ENCODE results near the gene SS18L1.

SS18L1 gene

DNA sequence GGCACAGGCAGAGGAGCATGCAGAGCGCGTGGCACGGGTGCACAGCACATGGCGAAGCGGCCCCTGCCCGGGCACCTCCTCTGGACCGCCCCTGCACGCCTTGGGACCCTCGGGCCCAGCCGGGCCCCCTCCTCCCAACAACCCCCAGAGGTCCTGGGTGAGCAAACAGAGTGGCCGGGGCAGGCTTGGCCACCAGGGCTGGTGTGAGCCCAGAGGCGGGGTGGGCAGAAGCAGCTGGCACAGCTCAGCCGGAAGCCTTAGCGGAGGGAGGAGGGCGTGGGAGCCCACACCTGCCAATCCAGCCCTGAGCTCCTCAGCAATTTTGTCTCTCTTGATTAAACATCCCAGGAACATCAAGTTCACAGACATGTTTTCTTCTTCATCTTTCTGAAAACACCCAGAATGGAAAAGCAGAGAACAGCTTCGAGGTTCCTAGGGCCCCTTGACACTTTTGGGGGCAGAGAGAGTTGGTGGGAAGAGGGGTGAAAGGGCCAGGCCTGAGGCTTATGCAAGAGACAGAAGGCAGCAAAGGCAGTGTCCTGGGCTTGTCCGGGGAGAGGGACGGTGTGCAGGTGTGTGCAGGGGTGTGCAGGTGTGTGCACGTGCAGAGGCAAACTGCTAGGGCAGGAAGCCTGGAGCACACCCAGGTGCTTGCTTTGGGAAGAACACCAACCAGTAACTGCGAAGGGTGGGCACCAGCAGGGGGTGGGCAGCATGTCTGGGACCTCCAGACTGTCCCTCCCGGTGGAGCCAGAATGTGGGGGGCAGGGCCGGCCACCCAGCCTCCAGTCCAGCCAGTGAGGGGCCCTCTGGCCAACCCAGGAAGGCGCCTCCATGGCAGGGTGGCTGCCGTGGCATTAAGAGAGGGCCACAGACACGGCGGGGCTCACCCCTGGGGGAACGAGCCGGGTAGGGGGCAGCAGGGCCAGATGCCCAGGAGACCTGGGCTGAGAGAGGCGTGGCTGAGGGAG, 71.7 kb downstream of the SS18L1 start:
- no peak for DNase-seq

- DNase-seq = no peak
Observed at GRCh38 chr20:62215991-62216635, 72.5 kb downstream of the SS18L1 start.

DNA sequence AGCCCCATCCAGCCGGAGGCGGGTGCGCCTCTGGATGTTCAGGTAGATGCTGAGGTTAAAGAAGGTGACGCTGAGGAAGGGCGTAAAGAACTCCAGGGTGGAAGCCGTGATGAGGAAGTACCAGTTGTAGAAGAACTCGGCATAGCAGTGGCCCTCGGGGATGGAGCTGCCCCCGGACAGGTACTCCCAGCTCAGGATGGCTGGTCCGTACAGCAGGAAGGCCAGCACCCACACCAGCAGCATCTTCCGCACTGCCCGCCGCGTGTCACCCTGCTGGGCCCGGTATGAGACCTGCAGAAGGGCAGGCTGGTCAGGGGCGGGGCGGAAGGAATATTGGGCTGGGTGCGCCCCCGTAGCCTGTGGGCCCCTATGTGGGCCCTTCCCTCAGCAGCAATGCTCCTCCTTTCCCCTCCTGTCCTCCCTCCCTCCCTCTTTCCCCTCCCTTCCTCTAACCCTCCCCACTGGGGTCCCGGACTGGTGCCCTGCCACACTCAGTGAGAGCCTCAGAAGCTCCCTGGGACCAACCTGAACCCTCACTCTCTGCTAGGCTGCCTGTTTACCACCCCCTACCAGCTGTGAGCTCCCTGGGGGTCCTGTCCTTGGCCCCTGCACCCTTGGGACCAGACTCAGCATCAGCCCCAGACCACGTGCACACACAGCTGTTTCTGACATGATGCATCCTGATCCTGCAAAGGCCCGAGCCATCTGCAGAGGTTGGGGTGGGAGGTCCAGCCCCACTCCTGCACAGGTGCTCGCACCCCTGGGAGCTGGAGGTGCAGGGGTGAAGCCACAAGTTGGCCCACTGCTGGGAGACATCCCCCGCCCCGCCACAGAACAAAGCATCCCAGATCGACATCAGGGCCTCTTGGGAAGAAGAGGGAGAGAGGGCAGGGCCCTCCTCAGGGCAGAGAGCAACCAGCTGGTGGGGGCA, 73.3 kb downstream of the SS18L1 start:
- DNase-seq = no peak

DNA sequence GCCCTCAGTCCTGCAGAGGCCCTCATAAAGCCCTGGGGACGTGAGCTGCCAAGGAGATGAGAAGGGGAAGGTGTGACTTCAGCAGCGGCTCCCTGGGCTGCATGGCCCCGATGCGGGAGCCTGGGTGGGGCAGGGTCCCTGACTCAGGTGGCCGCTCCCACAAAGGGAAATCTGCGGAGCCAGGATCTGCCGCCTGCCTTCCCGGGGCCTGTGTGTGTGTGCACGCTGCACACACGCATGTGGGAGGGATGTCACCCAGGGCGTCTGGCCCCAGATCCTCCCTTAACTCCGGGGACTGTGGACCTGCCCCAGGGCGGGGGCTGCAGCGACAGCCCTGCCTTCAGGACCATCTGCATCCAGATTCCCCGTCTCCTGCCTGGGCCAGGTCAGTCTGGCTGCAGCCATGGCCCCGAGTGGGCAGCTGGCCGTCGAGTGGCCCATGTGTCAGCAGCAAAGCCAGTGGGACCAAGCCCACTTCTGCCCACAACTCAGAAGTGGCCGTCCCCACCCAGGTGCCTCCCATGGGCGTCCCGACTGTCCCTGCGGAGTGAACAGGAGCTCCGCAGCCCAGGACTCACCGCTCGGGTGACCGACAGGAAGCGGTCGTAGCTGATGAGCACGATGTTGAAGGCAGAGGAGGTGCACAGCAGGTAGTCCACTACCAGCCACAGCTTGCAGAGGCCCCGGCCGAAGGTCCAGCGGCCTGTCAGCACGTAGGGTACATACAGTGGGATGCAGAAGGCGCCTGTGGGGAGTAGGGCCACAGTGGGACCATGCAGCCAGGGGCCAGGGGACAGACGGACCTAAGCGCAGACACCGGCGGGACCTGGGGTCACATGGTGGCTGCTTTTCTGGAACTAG, 74.6 kb downstream of the SS18L1 start:
- no peak for DNase-seq

DNA sequence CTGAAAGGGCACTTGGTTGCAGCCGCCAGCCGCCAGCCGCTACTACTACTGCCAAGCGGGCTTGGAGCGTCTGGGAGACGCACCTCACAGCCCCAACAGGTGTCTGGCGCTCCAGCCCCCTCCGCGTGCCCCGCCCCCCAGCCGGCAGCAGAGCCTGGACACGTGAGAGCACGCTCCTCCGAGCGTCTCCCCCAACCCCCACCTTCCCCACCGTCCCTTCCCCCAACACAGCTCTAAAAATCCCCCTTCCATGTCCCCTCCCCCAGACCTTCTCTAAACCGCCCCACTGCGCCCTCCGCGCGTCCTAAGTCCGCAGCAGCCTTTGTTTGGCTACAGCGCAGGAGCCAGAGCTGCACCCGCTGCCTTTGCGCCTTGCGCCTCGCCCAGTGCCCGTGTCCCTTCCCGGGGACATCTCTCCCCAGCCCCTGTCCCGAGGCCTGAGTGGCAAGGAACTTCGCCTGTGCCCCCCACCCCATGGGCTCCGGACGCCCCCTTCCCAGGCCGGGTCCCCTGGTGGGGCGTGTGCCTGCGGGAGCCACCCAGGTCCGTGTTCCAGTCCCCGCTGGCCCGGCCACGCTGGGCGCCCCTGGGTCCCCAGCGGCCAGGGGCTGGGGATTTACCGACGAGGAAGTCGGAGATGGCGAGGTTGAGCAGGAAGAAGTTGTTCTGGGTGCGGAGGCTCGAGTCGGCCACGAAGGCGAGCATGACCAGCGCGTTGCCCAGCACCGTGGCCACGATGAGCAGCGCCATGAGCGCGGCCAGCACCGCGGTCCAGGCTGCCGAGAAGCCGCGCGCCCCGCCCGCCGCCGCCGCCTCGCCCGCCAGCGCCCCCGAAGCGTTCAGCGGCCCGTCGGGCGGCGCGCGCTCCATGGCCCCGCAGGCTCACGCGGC, 75.8 kb downstream of the SS18L1 start:
- no peak for DNase-seq

DNA sequence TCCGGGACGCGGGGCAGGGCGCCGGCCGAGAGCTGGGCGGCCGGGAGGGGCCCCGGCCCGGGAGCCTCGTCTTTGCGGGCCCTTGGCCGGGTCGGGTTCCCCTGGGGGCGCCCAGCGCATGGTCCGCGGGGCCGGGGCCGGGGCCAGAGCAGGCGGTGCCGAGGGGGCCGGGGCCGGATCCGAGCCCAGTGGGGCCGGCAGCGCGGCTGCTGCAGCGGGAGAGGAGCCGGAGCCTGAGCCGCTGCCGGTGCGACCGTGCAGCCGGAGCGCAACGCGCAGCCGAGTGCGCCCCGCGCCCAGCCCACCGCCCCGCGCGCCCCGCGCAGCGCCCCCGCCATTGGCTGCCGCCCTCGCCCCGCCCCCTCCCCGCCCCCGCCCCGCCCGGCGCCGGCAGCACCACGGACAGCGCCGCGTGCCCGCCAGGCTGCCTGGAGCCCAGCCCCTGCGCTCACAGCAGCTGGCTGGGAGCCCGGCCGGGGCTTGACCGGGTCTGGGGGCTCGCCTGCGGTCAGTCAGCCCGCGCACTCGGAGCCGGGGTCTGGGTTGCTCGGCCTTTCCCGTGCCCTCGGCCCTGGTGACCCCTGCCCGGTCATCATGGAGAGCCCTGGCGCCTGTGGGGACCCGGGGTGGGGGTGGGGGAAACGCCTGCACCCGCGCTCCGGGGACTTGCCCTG, 76.6 kb downstream of the SS18L1 start, which contains the start of gene HRH3:
Gene HRH3 (minus strand): TSS at position 287 of the 674 bp plus-strand sequence. CDS start 308 bp downstream, outside the sequence.
- peak; percentile 22 to 23 for DNase-seq

DNA sequence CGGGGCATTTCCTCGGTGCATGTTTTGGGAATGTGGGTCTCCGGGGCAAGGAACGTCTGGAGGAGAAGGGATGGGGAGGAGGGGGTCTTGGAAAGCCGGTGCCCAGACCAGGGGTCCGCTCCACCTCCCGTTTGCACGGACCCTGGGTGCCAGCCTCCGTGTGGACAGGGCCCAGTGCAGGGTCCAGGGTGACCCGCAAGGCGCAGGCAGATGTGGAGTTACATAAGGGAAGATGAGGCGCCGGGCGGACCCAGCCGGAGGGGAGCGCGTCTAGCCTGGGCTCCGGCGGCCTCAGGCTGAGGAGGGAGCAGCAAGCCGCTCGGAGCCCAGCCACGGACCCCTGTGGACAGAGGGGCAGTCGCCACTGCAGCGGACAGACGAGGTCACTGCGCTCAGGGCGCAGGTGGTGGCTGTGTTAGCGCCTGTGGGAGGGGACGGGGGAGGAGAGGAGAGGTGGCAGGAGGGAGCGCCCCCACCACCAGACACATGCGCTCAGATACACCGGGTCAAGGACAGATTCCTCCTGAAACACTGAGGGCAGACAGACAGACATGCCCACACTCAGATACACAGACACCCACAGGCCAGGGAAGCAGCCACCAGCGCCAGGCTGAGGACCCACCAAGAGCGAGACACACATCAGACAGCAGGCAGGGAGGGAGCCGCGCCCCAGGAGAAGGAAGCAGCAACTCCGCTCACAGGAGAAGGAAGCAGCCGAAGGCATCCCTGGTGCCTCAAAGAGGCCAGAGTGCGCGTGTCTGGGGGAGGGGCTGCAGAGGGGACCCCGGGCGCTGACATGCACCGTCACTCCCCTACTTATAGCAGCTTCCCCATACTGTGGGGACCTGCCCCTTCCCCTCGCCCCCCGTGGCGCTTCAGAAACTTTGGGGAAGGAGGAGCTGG, 77.3 kb downstream of the SS18L1 start:
- no peak for DNase-seq

GRCh38 chr20:62222266-62222850, 78.8 kb downstream of the SS18L1 start:
- no peak for DNase-seq

DNA sequence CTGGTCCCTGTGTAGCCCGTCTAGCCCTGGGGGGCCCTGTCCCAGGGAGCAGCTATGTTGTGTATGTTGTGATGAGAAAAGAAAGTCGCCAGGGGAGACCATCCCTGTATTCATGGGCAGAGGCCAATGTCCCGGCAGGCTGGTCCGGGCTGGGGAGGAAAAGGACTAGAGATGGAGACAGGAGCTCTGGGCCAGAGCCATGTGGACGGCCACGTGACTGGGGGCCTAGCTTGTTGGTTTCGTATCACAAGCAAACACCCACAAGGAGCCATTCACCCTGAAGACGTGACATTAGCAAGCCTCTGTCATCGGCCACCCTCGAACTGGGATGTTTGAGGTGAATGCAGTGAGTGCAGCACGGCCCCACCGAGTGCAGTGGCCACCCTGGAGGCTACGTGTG, 79.4 kb downstream of the SS18L1 start:
- DNase-seq = no peak

- DNase-seq = no peak
Observed at GRCh38 chr20:62223571-62223970, 80.0 kb downstream of the SS18L1 start.

DNA sequence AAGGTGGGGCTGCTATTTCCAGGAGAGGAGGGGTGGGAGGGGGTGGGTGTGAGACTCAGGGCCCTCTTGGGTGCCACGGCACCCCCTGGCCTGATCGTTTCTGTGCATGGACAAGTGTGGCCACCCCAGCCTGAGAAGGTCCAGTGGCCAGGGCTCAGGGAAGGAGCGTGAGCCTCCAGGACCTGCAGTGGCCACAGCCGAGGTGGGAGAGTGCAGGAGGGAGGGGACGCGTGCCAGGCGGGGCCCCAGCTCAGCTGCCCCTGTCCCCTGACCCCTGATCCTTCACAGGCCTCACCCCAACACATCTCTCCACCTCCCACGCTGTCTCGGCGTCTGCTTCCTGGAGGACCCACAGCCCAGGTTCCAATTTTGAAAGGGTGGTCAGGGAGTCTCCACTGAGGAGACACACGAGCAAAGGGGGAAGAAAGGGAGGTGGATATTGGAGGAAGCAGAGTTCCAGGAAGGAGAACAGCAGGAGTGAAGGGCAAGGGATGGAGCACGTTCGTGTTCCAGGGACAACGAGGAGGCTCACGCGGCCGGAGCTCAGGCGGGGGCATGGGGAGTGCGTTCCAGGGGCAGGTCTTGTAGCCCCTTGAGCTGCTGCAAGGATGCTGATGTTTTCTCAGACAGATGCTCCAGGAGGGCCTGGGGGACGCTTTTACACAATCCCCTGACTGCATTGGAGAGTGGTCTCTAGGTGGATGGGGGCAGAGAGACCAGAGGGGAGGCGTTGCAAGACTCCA, 80.7 kb downstream of the SS18L1 start:
- no peak for DNase-seq

GRCh38 chr20:62225026-62225425, 81.5 kb downstream of the SS18L1 start:
- no peak for DNase-seq

DNA sequence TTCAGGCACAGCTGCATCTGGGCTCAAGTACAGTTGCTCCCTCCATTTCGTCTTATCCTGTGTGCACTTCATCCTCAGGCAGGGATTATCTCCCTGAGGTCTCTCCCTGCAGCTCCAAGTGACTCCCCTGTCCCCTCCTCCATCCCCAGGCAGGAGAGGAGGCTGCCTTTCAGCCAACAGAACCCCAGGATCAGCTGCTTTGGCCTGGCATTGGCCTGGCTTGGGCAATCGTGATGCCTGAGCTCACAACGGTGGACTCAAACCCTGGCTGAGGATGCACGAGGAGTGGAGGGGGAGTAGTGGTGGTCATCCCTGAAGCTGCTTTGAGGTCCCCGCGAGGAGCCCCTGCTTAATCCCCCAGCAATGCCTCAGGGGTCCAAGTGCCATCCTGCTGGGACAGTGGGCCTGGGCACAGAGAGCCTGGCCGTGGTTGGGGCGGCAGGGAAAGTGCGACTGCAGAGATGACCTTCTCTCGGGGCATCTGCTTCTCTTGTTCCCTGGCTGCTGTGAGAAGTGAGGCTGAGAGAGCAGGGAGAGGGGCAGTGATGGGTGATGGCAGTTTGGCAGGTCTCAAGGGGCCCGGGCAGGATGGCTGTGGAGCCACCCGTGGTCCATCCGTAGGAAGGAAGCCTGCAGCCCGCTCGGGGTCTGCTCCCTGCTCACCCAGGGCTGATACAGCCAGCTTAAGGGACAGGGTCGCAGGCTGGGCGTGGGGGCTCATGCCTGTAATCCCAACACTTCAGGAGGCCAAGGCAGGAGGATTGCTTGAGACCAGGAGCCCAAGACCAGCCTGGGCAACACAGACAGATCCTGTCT, 82.5 kb downstream of the SS18L1 start:
- no peak for DNase-seq

DNA sequence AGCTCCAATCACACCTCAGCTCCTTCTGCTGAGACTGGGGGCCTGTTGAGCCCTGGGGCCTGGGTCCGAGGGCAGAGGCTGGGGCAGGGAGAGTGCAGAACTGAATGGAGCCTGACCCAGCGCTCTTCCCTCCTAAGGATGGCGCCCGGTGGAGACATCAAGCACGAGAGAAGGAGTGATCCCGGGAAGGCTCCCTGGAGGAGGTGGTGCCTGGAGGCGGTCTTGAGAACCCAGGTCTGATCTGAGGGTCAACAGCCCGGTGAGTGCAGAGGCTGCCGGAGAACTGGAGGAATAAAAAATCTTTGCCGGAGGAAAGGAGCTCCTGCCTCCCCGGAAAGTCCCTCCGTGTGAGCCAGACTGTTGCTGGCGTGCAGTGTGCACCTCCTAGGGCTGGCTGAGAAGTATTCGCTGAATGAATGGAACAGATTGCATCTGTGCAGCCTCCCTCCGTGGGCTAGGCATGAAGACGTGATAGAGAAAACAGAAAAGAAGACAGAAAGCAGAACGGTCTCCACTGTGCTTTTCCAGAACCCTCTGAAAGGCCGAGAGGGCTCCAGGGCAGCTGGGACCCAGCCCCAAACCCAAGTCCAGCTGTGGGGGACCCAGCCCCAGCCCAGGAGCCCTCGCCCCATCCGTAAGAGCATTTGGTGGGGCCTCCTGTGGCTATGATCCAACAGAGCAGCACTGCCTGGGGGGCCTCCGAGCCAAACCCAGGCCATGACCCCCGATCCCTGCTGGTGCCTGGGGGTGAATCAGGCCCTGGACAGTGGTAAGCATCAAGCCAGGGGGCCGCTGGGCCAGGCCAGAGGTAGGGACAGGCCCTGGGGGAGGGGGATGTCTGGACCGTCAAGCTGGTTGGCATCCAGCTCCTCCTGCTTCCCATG, 83.4 kb downstream of the SS18L1 start:
- no peak for DNase-seq

- DNase-seq = no peak
Observed at GRCh38 chr20:62227591-62227976, 84.0 kb downstream of the SS18L1 start.
